AML-193 (cell line): ENCODE data around the gene PRRC2B.
"Not testable (repeated sequence)": the region's sequence is repeated elsewhere in the genome, so short reads cannot be mapped to it uniquely, and the experiment has no call there.

Experiments
- DNase-seq, 2 experiments: peaks; one replicate each; lab custom pipeline; 2025; lab: John Stamatoyannopoulos, UW

The PRRC2B gene

DNA sequence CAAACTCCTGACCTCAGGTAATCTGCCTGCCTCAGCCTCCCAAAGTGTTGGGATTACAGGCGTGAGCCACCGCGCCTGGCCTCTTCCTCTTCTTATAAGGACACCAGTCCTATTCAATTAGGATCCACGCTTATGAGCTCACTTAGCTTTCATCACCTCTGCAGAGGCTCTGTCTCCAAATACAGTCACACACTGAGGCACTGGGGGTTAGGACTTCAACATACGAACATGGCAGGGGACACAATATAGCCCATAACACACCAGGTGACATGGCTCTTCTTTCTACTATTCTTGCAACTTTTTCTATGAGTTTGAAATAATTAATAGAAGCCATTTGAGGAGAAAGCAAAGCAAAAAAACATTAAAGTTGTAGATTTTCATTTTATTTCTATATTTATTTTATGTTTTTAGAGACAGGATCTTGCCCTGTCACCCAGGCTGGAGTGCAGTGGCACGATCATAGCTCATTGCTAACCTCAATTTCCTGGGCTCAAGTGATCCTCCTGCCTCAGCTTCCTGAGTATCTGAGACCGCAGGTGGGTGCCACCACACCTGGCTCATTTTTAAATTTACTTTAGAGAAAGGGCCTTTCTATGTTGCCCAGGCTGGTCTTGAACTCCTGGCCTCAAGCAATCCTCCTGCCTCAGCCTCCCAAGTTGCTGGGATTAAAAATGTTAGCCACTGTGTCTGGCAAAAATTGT lies 145.5 kb downstream of the PRRC2B start:
- DNase-seq: no peak

DNA sequence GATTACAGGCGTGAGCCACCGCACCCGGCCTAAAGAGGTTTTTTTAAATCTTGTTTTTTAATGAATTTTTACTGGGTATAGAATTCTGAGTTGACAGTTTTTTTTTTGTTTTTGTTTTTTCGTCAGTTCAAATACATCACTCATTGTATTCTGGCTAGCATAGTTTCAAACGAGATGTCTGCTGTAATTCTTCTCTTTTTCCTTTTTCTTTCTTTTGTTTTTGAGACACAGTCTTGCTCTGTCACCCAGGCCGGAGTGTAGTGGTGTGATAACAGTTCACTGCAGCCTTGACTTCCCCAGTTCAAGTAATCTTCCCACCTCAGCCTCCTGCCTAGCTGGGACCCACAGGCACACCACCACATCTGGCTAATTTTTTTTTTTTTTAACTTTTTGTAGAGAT lies 149.3 kb downstream of the PRRC2B start:
- DNase-seq: no peak

DNA sequence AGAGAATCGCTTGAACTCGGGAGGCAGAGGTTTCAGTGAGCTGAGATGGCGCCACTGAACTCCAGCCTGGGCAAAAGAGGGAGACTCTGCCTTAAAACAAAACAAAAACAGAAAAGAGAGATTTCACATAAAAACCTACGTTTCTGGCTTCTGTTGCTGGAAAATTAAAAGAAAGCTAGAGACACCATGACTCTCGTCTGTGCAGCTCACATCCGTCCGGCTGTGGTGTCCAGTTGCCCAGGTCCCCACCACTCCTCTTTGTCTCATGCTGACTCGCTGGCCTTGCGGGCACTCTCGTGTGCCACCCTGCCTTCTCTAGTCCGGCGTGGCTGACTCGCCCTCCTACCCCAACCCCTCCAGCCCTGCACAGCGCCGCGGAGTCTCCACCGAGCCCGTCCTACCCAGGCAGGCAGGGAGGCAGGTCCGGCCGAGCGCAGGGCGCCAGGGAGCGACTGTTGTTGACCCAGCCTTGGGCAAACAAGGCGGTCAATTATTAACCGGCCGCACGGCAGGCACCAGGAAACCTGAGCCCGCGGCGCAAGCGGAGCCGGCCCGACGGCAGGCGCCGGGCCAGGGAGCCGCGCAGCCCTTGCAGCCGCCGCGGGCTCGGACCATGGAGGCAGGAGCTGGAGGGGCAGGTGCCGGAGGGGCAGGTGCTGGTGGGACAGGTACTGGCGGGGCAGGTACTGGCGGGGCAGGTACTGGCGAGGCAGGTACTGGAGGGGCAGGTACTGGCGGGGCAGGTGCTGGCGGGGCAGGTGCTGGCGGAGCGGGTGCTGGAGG lies 151.3 kb downstream of the PRRC2B start, which contains the start of gene PRRT1B:
PRRT1B (plus strand) TSS at position 521 of the 783 bp plus-strand sequence; CDS start at position 614, 93 bp downstream.
- DNase-seq: no peak

DNA sequence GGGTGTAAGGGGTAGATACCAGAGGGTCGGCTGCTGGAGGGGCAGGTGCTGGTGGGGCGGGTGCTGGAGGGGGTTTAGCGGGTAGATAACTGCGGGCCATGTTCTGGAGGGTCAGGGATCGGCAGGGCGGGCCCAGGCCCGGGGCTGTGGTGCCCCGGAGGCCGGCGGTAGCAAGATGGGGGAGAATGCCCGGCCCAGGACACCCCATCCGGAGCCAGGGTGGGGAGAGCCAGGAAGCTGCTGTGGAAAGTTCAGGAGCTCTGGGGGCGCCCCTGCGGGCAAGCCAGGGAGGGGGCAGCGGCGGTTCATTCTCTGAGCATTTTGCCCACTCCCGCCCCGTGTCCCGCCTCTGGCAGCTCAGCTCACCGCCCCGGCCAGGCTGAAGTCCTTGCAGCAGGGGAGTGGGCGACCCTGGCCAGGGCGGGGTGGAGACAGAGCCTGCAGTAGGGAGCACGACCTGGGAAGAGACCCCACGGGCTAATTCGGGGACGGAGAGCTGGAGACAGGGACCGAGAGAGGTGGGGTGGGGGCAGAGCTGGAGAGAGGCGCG lies 152.0 kb downstream of the PRRC2B start:
- no peak for DNase-seq

DNA sequence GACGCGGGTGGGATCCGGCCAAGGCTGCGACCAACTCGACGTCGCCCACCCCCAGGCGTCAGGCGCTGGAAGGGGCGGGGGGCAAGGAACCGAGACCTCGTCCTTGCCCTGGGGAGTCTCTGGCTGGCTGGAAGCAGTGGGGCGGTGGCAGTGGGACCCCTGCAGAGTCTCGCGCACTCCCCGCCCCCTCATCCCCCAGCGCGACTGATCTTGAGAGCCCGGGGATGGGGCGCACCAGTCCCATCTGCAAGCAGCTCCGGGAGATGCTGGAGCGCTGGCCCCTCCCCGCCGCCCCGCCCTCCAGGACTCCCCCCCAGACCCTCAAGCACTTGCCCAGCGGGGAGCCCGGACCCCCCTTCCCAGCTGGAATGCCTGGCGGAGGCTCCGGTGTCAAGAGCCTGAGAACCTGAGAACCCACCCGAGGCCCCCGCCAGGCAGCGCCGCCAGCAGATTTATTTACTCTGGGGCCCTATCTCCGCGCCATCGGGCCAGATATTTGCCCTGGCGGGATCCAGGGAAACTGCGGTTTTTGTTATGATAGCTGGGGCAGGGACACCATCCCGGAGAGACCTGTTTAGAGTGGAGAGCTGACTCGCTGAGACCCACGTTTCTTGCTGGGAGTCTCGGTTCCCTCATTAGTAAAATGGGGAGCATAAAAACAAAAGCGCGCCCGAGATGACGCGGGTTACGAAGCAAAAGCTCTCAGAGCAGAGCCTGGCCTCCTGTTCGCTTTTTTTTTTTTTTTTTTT lies 152.6 kb downstream of the PRRC2B start:
- no peak for DNase-seq

DNA sequence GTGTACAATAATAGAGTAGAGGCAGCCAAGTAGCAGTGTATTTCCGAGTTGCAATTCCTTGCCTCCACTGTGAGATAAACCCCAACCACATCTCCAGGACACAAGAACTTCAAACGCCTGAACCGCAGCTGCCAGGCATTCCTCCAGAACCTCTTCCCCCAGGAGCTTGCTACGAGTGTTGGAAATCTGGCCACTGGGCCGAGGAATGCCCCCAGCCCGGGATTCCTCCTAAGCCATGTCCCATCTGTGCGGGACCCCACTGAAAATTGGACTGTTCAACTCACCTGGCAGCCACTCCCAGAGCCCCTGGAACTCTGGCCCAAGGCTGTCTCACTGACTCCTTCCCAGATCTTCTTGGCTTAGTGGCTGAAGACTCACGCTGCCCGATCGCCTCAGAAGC lies 155.3 kb downstream of the PRRC2B start:
- not testable (repeated sequence) for DNase-seq
